ENCODE results near the gene PHRF1. TPM values are rescaled to one million over a fixed set of nuclear protein-coding genes. Genes with fewer than 3 reads are reported as not detected.

PHRF1 gene, protein sequence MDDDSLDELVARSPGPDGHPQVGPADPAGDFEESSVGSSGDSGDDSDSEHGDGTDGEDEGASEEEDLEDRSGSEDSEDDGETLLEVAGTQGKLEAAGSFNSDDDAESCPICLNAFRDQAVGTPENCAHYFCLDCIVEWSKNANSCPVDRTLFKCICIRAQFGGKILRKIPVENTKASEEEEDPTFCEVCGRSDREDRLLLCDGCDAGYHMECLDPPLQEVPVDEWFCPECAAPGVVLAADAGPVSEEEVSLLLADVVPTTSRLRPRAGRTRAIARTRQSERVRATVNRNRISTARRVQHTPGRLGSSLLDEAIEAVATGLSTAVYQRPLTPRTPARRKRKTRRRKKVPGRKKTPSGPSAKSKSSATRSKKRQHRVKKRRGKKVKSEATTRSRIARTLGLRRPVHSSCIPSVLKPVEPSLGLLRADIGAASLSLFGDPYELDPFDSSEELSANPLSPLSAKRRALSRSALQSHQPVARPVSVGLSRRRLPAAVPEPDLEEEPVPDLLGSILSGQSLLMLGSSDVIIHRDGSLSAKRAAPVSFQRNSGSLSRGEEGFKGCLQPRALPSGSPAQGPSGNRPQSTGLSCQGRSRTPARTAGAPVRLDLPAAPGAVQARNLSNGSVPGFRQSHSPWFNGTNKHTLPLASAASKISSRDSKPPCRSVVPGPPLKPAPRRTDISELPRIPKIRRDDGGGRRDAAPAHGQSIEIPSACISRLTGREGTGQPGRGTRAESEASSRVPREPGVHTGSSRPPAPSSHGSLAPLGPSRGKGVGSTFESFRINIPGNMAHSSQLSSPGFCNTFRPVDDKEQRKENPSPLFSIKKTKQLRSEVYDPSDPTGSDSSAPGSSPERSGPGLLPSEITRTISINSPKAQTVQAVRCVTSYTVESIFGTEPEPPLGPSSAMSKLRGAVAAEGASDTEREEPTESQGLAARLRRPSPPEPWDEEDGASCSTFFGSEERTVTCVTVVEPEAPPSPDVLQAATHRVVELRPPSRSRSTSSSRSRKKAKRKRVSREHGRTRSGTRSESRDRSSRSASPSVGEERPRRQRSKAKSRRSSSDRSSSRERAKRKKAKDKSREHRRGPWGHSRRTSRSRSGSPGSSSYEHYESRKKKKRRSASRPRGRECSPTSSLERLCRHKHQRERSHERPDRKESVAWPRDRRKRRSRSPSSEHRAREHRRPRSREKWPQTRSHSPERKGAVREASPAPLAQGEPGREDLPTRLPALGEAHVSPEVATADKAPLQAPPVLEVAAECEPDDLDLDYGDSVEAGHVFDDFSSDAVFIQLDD (N-terminal part only)
- polyA plus RNA-seq (2013, experiment 1 of 2), result 19.1 TPM
- 18.6 TPM for polyA plus RNA-seq (2013, experiment 2 of 2)

DNA sequence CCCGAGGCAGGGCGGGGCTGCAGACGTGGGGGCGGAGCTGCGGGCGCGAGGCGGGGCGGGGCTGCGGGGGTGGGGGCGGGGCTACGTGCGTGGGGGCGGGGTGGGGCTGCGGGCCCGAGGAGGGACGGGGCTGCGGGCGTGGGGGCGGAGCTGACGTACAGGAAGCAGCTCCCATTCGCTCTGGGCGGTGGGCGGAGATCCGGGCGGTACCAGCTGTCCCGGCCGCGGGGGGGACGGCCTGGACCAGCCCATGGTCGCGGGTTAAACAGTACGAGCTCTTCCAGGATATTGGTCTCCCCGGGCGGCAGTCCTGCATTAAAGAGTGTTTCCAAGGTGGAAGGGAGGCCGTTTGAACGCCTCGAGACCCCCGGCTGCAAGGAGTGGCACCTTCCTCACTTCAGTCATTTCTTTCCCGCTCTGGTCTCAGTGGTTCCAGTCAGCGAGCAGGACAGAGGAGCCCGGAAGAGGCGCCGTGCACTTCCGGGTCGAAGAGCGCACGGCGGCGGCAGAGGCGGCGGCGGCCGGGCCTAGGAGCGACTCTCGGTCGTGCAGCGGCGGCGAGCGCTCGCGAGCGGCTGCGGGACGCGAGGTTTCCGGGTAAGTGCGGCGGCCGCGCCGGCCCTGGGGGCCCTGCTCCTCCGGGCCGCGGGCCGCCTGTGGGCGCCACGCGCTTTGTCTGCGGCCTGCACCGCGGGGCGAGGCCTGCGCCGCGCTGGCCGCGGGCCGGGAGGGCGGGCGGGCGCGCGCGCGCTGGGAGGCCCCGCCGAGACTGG lies at the start of gene PHRF1:
TSS of gene PHRF1 (plus strand) at position 475 of the 773 bp plus-strand sequence. CDS start 5,043 bp downstream, outside the sequence.
- H2BK5ac ChIP-seq (ENCODE audit: low read length), result peak within 1 kb of the TSS; percentile 96
- H3K27ac ChIP-seq (ENCODE audit: low read depth, low read length), result peak within 1 kb of the TSS; percentile 42
- no peak within 1 kb of the TSS for H2BK15ac ChIP-seq (replicated peaks; ENCODE audit: low read depth)
- peaks cover 41% of the 10 kb centered on the region for H3K79me2 ChIP-seq (ENCODE audit: control insufficient read depth, insufficient read depth, low read length)
- peaks cover 3% of the 10 kb centered on the region for H3K4me1 ChIP-seq (ENCODE audit: control insufficient read depth, low read depth, low read length)
- H2AK5ac ChIP-seq (ENCODE audit: low read length), result no peak within 1 kb of the TSS
- peak; percentile 96 for DNase-seq
- H3K79me1 ChIP-seq (ENCODE audit: low read length), result peaks cover 10% of the 10 kb centered on the region
- H3K27me3 ChIP-seq (ENCODE audit: insufficient read depth, low read length, poor library complexity), result peaks cover 7% of the 10 kb centered on the region
- peak within 1 kb of the TSS; percentile 95 for H3K9ac ChIP-seq (ENCODE audit: low read length)
- peak within 1 kb of the TSS; percentile 88 for H3K4me2 ChIP-seq (ENCODE audit: low read length)
- no peak within 1 kb of the TSS for H4K5ac ChIP-seq (ENCODE audit: low read length)
- H3K18ac ChIP-seq (ENCODE audit: low read length), result peak within 1 kb of the TSS; percentile 62
- WGBS (ENCODE audit: extremely low coverage, insufficient coverage, low lambda C conversion rate), result no CpG with 5 or more reads among the region's 99 CpGs
- peak within 1 kb of the TSS; percentile 63 for H2BK120ac ChIP-seq (ENCODE audit: low read depth, low read length)
- H3K4me3 ChIP-seq (ENCODE audit: low read length), result peak within 1 kb of the TSS; percentile 87
- no peak within 1 kb of the TSS for H3K4ac ChIP-seq (ENCODE audit: low read depth, low read length)
- no peak within 1 kb of the TSS for H4K8ac ChIP-seq (ENCODE audit: low read depth, low read length)
- H3K23ac ChIP-seq (ENCODE audit: low read length), result peak within 1 kb of the TSS; percentile 72
- peak within 1 kb of the TSS; percentile 96 for H3K56ac ChIP-seq (ENCODE audit: low read length)
- no peaks in the 10 kb centered on the region for H3K36me3 ChIP-seq (ENCODE audit: control insufficient read depth, insufficient read depth, low read length)

GRCh38 chr11:528166-528814 lies 48.0 kb upstream of the PHRF1 start:
- no peak overlapping the region for H2AK5ac ChIP-seq (ENCODE audit: low read length)
- DNase-seq, result no peak
- no peak overlapping the region for H4K8ac ChIP-seq (ENCODE audit: low read depth, low read length)
- H3K36me3 ChIP-seq (ENCODE audit: control insufficient read depth, insufficient read depth, low read length), result no peaks in the 10 kb centered on the region
- no peak overlapping the region for H3K56ac ChIP-seq (ENCODE audit: low read length)
- no CpG with 5 or more reads among the region's 30 CpGs for WGBS (ENCODE audit: extremely low coverage, insufficient coverage, low lambda C conversion rate)
- no peak overlapping the region for H3K18ac ChIP-seq (ENCODE audit: low read length)
- H3K9ac ChIP-seq (ENCODE audit: low read length), result no peak overlapping the region
- no peak overlapping the region for H2BK5ac ChIP-seq (ENCODE audit: low read length)
- H3K4me3 ChIP-seq (ENCODE audit: low read length), result no peak overlapping the region
- no peak overlapping the region for H3K27ac ChIP-seq (ENCODE audit: low read depth, low read length)
- H3K27me3 ChIP-seq (ENCODE audit: insufficient read depth, low read length, poor library complexity), result no peaks in the 10 kb centered on the region
- H3K79me2 ChIP-seq (ENCODE audit: control insufficient read depth, insufficient read depth, low read length), result no peaks in the 10 kb centered on the region
- no peak overlapping the region for H2BK15ac ChIP-seq (replicated peaks; ENCODE audit: low read depth)
- no peaks in the 10 kb centered on the region for H3K79me1 ChIP-seq (ENCODE audit: low read length)
- no peaks in the 10 kb centered on the region for H3K4me1 ChIP-seq (ENCODE audit: control insufficient read depth, low read depth, low read length)
- no peak overlapping the region for H4K5ac ChIP-seq (ENCODE audit: low read length)
- no peak overlapping the region for H3K4me2 ChIP-seq (ENCODE audit: low read length)
- no peak overlapping the region for H2BK120ac ChIP-seq (ENCODE audit: low read depth, low read length)
- no peak overlapping the region for H3K4ac ChIP-seq (ENCODE audit: low read depth, low read length)
- H3K23ac ChIP-seq (ENCODE audit: low read length), result no peak overlapping the region

DNA sequence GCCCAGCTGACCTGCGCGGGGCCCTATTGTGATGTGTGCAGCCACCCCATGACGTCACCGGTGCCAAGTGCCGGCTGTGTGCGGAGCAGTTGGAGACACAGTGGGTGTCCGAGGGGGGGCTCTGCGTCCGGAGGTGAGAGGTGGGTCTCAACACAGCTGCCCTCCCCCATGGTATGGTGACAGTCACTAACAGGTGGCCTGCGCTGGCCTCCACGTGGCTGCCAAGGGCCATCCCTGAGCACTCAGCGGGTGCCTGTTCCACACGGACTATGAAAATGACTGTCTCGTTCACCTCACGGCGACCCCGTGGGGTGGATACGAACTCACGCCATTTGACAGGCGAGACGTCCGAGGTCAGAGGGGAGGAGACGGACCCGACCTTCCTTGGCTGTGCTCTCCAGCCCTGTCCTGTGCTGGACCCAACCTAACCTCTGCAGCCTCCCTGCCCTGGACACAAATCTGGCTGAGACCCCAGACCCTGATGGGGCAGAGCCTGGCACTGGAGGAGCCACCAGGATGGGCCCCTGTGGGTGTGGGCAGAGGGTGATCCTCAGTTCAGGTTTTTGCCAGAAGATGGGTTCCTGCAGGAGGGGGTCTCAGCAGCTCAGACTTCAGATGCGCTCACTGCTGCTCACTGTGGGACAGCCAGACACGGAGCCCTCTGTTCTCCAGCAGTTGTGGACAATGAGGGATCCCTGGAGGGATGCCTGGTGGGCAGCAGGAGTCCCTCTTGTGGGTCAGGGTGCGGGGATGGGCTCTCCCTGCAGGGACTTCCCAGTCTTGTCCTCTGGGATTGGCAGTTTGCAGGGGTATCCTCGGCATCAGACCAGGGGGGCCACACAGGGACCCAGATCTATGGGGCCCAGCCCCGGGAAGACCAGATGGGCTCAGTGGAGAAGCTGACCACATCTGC lies 47.2 kb upstream of the PHRF1 start:
- no peak for DNase-seq
- Histone ChIP-seq H3K79me1 (ENCODE audit: low read length) (peaks cover 4% of the 10 kb centered on the region), H4K5ac (ENCODE audit: low read length) (no peak overlapping the region), H3K27ac (ENCODE audit: low read depth, low read length) (no peak overlapping the region), H3K79me2 (ENCODE audit: control insufficient read depth, insufficient read depth, low read length) (peaks cover 2% of the 10 kb centered on the region), H3K23ac (ENCODE audit: low read length) (no peak overlapping the region), H3K4me1 (ENCODE audit: control insufficient read depth, low read depth, low read length) (no peaks in the 10 kb centered on the region), H3K4ac (ENCODE audit: low read depth, low read length) (no peak overlapping the region), H3K4me2 (ENCODE audit: low read length) (no peak overlapping the region), H3K27me3 (ENCODE audit: insufficient read depth, low read length, poor library complexity) (no peaks in the 10 kb centered on the region), H2AK5ac (ENCODE audit: low read length) (no peak overlapping the region), H2BK15ac (replicated peaks; ENCODE audit: low read depth) (no peak overlapping the region), H3K4me3 (ENCODE audit: low read length) (no peak overlapping the region), H4K8ac (ENCODE audit: low read depth, low read length) (no peak overlapping the region), H2BK5ac (ENCODE audit: low read length) (no peak overlapping the region), H2BK120ac (ENCODE audit: low read depth, low read length) (no peak overlapping the region), H3K18ac (ENCODE audit: low read length) (no peak overlapping the region), H3K9ac (ENCODE audit: low read length) (no peak overlapping the region), H3K36me3 (ENCODE audit: control insufficient read depth, insufficient read depth, low read length) (no peaks in the 10 kb centered on the region), H3K56ac (ENCODE audit: low read length) (no peak overlapping the region)
- WGBS (ENCODE audit: extremely low coverage, insufficient coverage, low lambda C conversion rate), result no CpG with 5 or more reads among the region's 29 CpGs

GRCh38 chr11:529728-530411 lies 46.4 kb upstream of the PHRF1 start:
- no peak overlapping the region for H2BK15ac ChIP-seq (replicated peaks; ENCODE audit: low read depth)
- no peak overlapping the region for H4K8ac ChIP-seq (ENCODE audit: low read depth, low read length)
- peaks cover 7% of the 10 kb centered on the region for H3K79me2 ChIP-seq (ENCODE audit: control insufficient read depth, insufficient read depth, low read length)
- H3K4me2 ChIP-seq (ENCODE audit: low read length), result no peak overlapping the region
- no peaks in the 10 kb centered on the region for H3K27me3 ChIP-seq (ENCODE audit: insufficient read depth, low read length, poor library complexity)
- H3K27ac ChIP-seq (ENCODE audit: low read depth, low read length), result no peak overlapping the region
- no peak overlapping the region for H4K5ac ChIP-seq (ENCODE audit: low read length)
- no peak overlapping the region for H3K4ac ChIP-seq (ENCODE audit: low read depth, low read length)
- no peak overlapping the region for H2BK120ac ChIP-seq (ENCODE audit: low read depth, low read length)
- H3K4me1 ChIP-seq (ENCODE audit: control insufficient read depth, low read depth, low read length), result no peaks in the 10 kb centered on the region
- no peak overlapping the region for H3K4me3 ChIP-seq (ENCODE audit: low read length)
- no peak for DNase-seq
- H3K9ac ChIP-seq (ENCODE audit: low read length), result no peak overlapping the region
- WGBS (ENCODE audit: extremely low coverage, insufficient coverage, low lambda C conversion rate), result no CpG with 5 or more reads among the region's 18 CpGs
- H3K23ac ChIP-seq (ENCODE audit: low read length), result no peak overlapping the region
- no peak overlapping the region for H2BK5ac ChIP-seq (ENCODE audit: low read length)
- no peak overlapping the region for H3K56ac ChIP-seq (ENCODE audit: low read length)
- no peak overlapping the region for H3K18ac ChIP-seq (ENCODE audit: low read length)
- H3K36me3 ChIP-seq (ENCODE audit: control insufficient read depth, insufficient read depth, low read length), result no peaks in the 10 kb centered on the region
- H3K79me1 ChIP-seq (ENCODE audit: low read length), result peaks cover 12% of the 10 kb centered on the region
- no peak overlapping the region for H2AK5ac ChIP-seq (ENCODE audit: low read length)
